Hepatocyte (in vitro differentiated cells): ENCODE measurements around the gene KCNJ15. TPM values are rescaled to one million over a fixed set of nuclear protein-coding genes. Genes with fewer than 3 reads are reported as not detected.

Source experiments
- DNase-seq: peaks from one replicate; pipeline ENCODE4 v3.0.0-alpha.2; 2016; ENCODE audit warnings: low spot score
- H2AFZ ChIP-seq: fragments of 200-600 bp; sonication (generic); 2 replicates; pipeline ENCODE4 v1.6.0; 2016; ENCODE audit warnings: antibody characterized with exemption, mild to moderate bottlenecking
- H3K27ac ChIP-seq: fragments of 200-600 bp; sonication (generic); 2 replicates; pipeline ENCODE4 v1.5.1; 2016; ENCODE audit warnings: mild to moderate bottlenecking
- H3K27me3 ChIP-seq: fragments of 200-600 bp; sonication (generic); 2 replicates; pipeline ENCODE4 v1.6.1; 2016
- H3K36me3 ChIP-seq: fragments of 200-600 bp; sonication (generic); replicated peaks from 2 replicates; pipeline ENCODE4 v1.5.1; 2016; ENCODE audit warnings: low read depth; ENCODE audit not compliant: insufficient read depth
- H3K4me1 ChIP-seq: fragments of 200-600 bp; sonication (generic); 2 replicates; pipeline ENCODE4 v1.5.1; 2016; ENCODE audit warnings: mild to moderate bottlenecking, moderate library complexity; ENCODE audit not compliant: insufficient read depth
- H3K4me2 ChIP-seq: fragments of 200-600 bp; sonication (generic); 2 replicates; pipeline ENCODE4 v1.6.0; 2016
- H3K4me3 ChIP-seq: fragments of 200-600 bp; sonication (generic); 2 replicates; pipeline ENCODE4 v1.5.1; 2016; ENCODE audit warnings: mild to moderate bottlenecking
- H3K79me2 ChIP-seq: fragments of 200-600 bp; sonication (generic); 2 replicates; pipeline ENCODE4 v1.6.0; 2017; ENCODE audit warnings: mild to moderate bottlenecking
- H3K9me2 ChIP-seq: fragments of 200-600 bp; sonication (generic); replicated peaks from 2 replicates; pipeline ENCODE4 v1.6.0; 2017; ENCODE audit warnings: mild to moderate bottlenecking; ENCODE audit not compliant: insufficient read depth
- H3K9me3 ChIP-seq: fragments of 200-600 bp; sonication (generic); 2 replicates; pipeline ENCODE4 v1.5.1; 2016; ENCODE audit warnings: low read depth, mild to moderate bottlenecking
- H4K20me1 ChIP-seq: fragments of 200-600 bp; sonication (generic); 2 replicates; pipeline ENCODE4 v1.6.0; 2016; ENCODE audit warnings: mild to moderate bottlenecking; ENCODE audit not compliant: insufficient read depth, poor library complexity, severe bottlenecking
- CTCF ChIP-seq: fragments of 200-600 bp; sonication (generic); IDR thresholded peaks from 2 replicates; pipeline ENCODE4 v1.5.1; 2016; ENCODE audit warnings: antibody characterized with exemption, mild to moderate bottlenecking; ENCODE audit not compliant: poor library complexity
- EZH2 ChIP-seq: fragments of 200-600 bp; sonication (generic); IDR thresholded peaks from 2 replicates; pipeline ENCODE4 v1.6.1; 2016; ENCODE audit warnings: antibody characterized with exemption, mild to moderate bottlenecking, borderline replicate concordance
- EZH2phosphoT487 ChIP-seq: fragments of 200-600 bp; sonication (generic); IDR thresholded peaks from one replicate; pipeline ENCODE4 v1.6.1; 2018; ENCODE audit warnings: antibody characterized with exemption, mild to moderate bottlenecking, low read depth, moderate library complexity; ENCODE audit not compliant: unreplicated experiment, severe bottlenecking
- WGBS: methylation state at CpG from one replicate; pipeline ENCODE4 v1.1.6; 2016; ENCODE audit warnings: low lambda C conversion rate; ENCODE audit errors: missing lambda C conversion rate; 5-methylcytosine and 5-hydroxymethylcytosine counted together
- polyA plus RNA-seq: library from polyadenylated mRNA; unstranded; fragments of >200 nt; fragmentation: Nextera tagmentation; extraction: Ambion mirVana; gene quantifications from 2 replicates; pipeline ENCODE4 v1.2.1, GENCODE V29; 2016
- total RNA-seq: library from RNA; depleted of rRNA; stranded (reverse); fragments of >200 nt; gene quantifications from 2 replicates; pipeline ENCODE4 v1.2.3, GENCODE V29; 2014

Gene KCNJ15
- total and polyA plus RNA-seq, 2 experiments from 2014 or later, result 0.43 to 0.88 TPM

GRCh38 chr21:38337793-38338192 lies 81.0 kb downstream of the KCNJ15 start:
- Histone ChIP-seq H3K4me1 (no peaks in the 10 kb centered on the region), H2AFZ (no peak overlapping the region), H3K9me2 (no peaks in the 10 kb centered on the region), H3K27ac (no peak overlapping the region), H3K9me3 (no peaks in the 10 kb centered on the region), H4K20me1 (no peaks in the 10 kb centered on the region), H3K4me3 (no peak overlapping the region), H3K79me2 (no peaks in the 10 kb centered on the region), H3K27me3 (no peaks in the 10 kb centered on the region), H3K4me2 (no peak overlapping the region), H3K36me3 (no peaks in the 10 kb centered on the region)
- DNase-seq, result no peak
- TF ChIP-seq EZH2phosphoT487, result no peak
- TF ChIP-seq CTCF, result no peak
- no peak for TF ChIP-seq EZH2
- WGBS, result 94% methylated on average over 5 of the region's 5 CpGs

GRCh38 chr21:38340131-38340530 lies 83.3 kb downstream of the KCNJ15 start:
- Histone ChIP-seq H3K4me3 (no peak overlapping the region), H3K4me2 (no peak overlapping the region), H3K79me2 (no peaks in the 10 kb centered on the region), H3K9me3 (no peaks in the 10 kb centered on the region), H3K27me3 (no peaks in the 10 kb centered on the region), H4K20me1 (no peaks in the 10 kb centered on the region), H3K27ac (no peak overlapping the region), H3K4me1 (no peaks in the 10 kb centered on the region), H3K9me2 (no peaks in the 10 kb centered on the region), H2AFZ (no peak overlapping the region), H3K36me3 (no peaks in the 10 kb centered on the region)
- no peak for DNase-seq
- WGBS, result 96% methylated on average over 4 of the region's 4 CpGs
- TF ChIP-seq EZH2 (no peak), EZH2phosphoT487 (no peak), CTCF (no peak)

- WGBS, result 95% methylated on average over 5 of the region's 5 CpGs
- H3K36me3 ChIP-seq, result no peaks in the 10 kb centered on the region
- H3K9me2 ChIP-seq, result no peaks in the 10 kb centered on the region
- no peak overlapping the region for H3K27ac ChIP-seq
- H2AFZ ChIP-seq, result no peak overlapping the region
- H3K27me3 ChIP-seq, result no peaks in the 10 kb centered on the region
- TF ChIP-seq EZH2phosphoT487 (no peak), CTCF (no peak), EZH2 (no peak)
- H3K79me2 ChIP-seq, result no peaks in the 10 kb centered on the region
- H3K4me1 ChIP-seq, result no peaks in the 10 kb centered on the region
- H3K9me3 ChIP-seq, result no peaks in the 10 kb centered on the region
- DNase-seq, result no peak
- no peak overlapping the region for H3K4me2 ChIP-seq
- no peaks in the 10 kb centered on the region for H4K20me1 ChIP-seq
- no peak overlapping the region for H3K4me3 ChIP-seq
Observed at GRCh38 chr21:38341546-38342012, 84.8 kb downstream of the KCNJ15 start.

- Histone ChIP-seq H3K79me2 (no peaks in the 10 kb centered on the region), H4K20me1 (no peaks in the 10 kb centered on the region), H3K4me1 (no peaks in the 10 kb centered on the region), H3K9me3 (no peaks in the 10 kb centered on the region), H2AFZ (no peak overlapping the region), H3K9me2 (no peaks in the 10 kb centered on the region), H3K36me3 (no peaks in the 10 kb centered on the region), H3K4me3 (no peak overlapping the region), H3K27ac (no peak overlapping the region), H3K4me2 (no peak overlapping the region), H3K27me3 (no peaks in the 10 kb centered on the region)
- WGBS, result 67% methylated on average over 1 of the region's 1 CpG
- no peak for TF ChIP-seq CTCF
- TF ChIP-seq EZH2, result no peak
- no peak for TF ChIP-seq EZH2phosphoT487
- DNase-seq, result no peak
Observed at GRCh38 chr21:38342739-38343138, 85.9 kb downstream of the KCNJ15 start.
